ENCODE data around the gene ATF7.

ATF7 gene

DNA sequence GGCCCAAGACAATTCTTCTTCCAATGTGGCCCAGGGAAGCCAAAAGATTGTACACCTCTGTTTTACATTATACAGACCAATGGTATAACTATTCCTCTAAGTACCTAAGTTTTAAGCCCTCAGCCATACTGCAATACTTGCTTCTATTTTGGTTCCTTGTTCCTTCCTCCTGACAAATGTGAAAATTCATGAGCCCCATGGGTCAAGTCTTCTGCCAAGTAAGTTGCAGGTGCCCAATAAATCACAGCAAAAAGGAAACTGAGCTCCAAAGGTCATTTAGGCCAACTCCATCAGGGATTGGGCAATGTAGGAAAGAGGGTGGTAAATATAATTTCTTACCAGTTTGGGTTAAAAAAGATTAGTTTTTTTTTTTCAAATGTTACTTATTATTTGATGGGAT, 61.2 kb downstream of the ATF7 start:
- DNase-seq (ENCODE audit: low read depth in 2 of 2), result no peak
- TF ChIP-seq, protein P1, sequence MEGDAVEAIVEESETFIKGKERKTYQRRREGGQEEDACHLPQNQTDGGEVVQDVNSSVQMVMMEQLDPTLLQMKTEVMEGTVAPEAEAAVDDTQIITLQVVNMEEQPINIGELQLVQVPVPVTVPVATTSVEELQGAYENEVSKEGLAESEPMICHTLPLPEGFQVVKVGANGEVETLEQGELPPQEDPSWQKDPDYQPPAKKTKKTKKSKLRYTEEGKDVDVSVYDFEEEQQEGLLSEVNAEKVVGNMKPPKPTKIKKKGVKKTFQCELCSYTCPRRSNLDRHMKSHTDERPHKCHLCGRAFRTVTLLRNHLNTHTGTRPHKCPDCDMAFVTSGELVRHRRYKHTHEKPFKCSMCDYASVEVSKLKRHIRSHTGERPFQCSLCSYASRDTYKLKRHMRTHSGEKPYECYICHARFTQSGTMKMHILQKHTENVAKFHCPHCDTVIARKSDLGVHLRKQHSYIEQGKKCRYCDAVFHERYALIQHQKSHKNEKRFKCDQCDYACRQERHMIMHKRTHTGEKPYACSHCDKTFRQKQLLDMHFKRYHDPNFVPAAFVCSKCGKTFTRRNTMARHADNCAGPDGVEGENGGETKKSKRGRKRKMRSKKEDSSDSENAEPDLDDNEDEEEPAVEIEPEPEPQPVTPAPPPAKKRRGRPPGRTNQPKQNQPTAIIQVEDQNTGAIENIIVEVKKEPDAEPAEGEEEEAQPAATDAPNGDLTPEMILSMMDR (IDR thresholded peaks at IDR 0.05; ENCODE audit: low read depth, low read length), result no peak

DNA sequence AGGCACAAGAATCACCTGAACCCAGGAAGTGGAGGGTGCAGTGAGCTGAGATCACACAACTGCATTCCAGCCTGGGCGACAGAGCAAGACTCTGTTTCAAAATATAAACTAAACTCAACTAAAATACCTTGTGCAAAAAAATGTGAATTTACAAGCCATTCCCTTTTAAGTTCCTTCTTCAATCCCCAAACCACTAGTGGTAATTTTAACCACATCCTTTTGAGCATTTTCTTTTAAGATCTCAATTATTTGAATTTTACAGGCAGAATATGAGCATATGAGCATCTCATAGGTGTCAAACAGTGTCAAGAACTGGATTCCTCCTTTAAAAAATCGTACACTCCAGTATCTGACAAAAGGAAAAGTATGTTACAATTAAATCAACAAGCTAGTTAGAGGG, 61.9 kb downstream of the ATF7 start:
- H3K4me3 ChIP-seq (replicated peaks in 1 of 2; ENCODE audit: low read depth in 2 of 2, low read length in 2 of 2), result no peak overlapping the region
- TF ChIP-seq, protein P1 (IDR thresholded peaks at IDR 0.05; ENCODE audit: low read depth, low read length), result no peak
- DNase-seq (ENCODE audit: low read depth in 2 of 2), result no peak

More for the DNA sequence above, 61.2 kb downstream of the ATF7 start:
- H3K4me3 ChIP-seq (replicated peaks in 1 of 2; ENCODE audit: low read depth in 2 of 2, low read length in 2 of 2), result no peak overlapping the region

DNA sequence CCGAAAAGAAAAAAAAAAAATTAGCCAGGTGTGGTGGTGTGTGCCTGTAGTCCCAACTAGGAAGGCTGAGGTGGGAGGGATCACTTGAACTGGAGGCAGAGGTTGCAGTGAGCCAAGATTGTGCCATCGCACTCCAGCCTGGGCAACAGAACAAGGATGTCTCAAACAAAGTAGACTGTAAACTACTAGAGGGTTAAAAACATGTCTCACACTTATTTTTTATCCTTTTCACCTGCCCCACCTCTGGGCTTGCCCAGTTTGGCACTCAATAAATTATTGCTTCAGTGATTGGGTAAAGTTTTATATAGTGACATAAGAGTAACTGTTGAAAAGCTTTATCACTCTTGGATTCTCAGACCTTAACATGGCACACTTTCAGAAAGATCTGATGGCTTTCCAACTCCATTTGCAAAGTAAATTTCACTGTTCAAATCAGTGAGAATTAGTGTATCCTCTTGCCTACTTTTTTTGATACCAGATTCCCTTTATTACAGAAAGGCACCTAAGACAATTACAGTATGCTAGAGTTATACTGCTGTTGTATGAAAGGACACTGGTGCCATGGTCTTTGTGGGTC, 62.6 kb downstream of the ATF7 start:
- no peak for DNase-seq (ENCODE audit: low read depth in 2 of 2)
- TF ChIP-seq, protein P1 (IDR thresholded peaks at IDR 0.05; ENCODE audit: low read depth, low read length), result no peak
- no peak overlapping the region for H3K4me3 ChIP-seq (replicated peaks in 1 of 2; ENCODE audit: low read depth in 2 of 2, low read length in 2 of 2)

DNA sequence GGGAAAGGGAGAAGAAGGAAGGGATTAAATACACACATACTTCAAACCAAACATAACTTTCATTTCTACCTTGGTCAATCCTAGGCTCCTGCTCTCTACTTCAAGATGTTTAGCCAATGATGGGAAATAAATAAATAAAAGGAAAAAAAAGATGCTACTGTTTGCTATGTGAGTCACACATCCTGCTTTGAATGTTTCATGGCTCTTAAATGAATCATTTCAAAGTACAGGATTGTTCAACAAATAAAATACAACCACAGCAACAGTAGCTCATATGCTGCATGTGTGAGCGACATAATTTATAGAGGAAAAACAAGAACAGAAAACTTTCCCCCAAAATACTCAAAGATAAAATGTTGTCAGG, 64.6 kb downstream of the ATF7 start:
- peak; percentile 89 to 94 for DNase-seq (ENCODE audit: low read depth in 2 of 2)
- no peak overlapping the region for H3K4me3 ChIP-seq (replicated peaks in 1 of 2; ENCODE audit: low read depth in 2 of 2, low read length in 2 of 2)
- TF ChIP-seq, protein P1 (IDR thresholded peaks at IDR 0.05; ENCODE audit: low read depth, low read length), result no peak

DNA sequence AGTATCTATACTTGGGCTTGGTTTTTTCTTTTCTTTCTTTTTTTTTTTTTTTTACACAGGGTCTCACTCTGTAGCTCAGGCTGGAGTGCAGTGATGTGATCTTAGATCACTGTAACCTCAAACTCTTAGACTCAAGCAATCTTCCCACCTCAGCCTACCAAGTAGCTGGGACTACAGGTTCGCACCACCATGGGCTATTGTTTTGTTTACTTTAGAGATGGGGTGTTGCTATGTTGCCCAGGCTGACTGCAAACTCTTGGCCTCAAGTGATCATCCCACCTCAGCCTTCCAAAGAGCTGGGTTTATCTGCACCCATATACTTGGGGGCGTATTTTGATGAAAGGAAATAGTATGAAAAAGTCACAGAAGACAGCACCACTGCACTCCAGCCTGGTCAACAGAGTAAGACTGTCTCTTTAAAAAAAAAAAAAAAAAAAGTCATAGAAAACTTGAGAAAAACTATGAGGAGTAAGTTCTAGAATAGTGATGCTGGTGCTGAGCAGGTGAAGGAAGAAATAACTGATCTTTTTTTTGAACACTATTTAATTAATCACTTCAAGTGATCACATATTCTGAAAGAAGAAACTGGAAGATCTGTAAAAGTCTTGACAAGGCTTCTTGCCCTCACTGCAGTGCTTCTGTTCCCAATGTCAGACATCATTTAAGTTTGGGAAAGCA, 65.1 kb downstream of the ATF7 start:
- DNase-seq (ENCODE audit: low read depth in 2 of 2), result peak; percentile 33 to 41
- H3K4me3 ChIP-seq (replicated peaks in 1 of 2; ENCODE audit: low read depth in 2 of 2, low read length in 2 of 2), result no peak overlapping the region
- TF ChIP-seq, protein P1 (IDR thresholded peaks at IDR 0.05; ENCODE audit: low read depth, low read length), result no peak

DNA sequence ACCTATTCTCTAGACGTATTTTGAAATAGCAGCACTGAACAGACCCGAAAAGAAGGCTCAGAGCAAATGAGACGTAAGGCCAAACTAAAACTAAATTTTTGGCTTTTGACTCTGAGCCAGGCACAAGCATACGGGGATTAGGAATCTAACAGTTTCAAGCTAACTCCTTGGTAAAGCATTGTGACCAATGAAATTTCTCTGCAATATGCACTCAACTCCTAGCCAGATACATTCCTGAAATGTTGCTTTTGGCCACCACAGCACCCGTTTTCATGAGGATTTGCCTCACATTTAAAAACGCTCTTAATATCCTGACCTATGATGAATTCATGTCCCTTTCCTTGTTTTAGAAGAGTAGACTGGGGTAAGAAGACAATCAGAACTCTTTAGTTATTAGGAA, 65.8 kb downstream of the ATF7 start:
- no peak overlapping the region for H3K4me3 ChIP-seq (replicated peaks in 1 of 2; ENCODE audit: low read depth in 2 of 2, low read length in 2 of 2)
- DNase-seq (ENCODE audit: low read depth in 2 of 2), result peak; percentile 92 to 95
- TF ChIP-seq, protein P1 (IDR thresholded peaks at IDR 0.05; ENCODE audit: low read depth, low read length), result no peak

Data from cardiac fibroblast (primary cell).